Activated B cell treated with CpG ODN at 0.5 μM for 24 hours (primary cell): Measurements from ENCODE around the gene ARID3A. TPM values are rescaled to one million over a fixed set of nuclear protein-coding genes. Genes with fewer than 3 reads are reported as not detected.

Experiments used
- ATAC-seq: fragments of 200-7000 bp; cut with Tn5 transposase; one replicate; pipeline ENCODE4 v1.10.0; 2021; ENCODE audit warnings: low read depth, mild to moderate bottlenecking, moderate library complexity
- CTCF ChIA-PET: fragments of 350-600 bp; sonication (Branson Sonifier 250); formaldehyde crosslinking; loops from one replicate; lab custom pipeline; 2021; ENCODE audit warnings: antibody characterized with exemption; lab: Charles Lee
- POLR2A ChIA-PET: fragments of 350-600 bp; sonication (Branson Sonifier 250); formaldehyde crosslinking; loops from one replicate; lab custom pipeline; 2021; ENCODE audit warnings: antibody characterized with exemption; lab: Charles Lee
- DNase-seq: peaks from one replicate; pipeline ENCODE4 v3.0.0; 2022
- H3K27ac Mint-ChIP-seq: one replicate; pipeline ENCODE4 v1.8.0; 2020; ENCODE audit warnings: mixed read lengths
- H3K27me3 Mint-ChIP-seq: one replicate; pipeline ENCODE4 v1.8.0; 2021; ENCODE audit warnings: mixed read lengths
- H3K36me3 Mint-ChIP-seq: one replicate; pipeline ENCODE4 v1.8.0; 2021; ENCODE audit warnings: low read depth, mixed read lengths
- H3K4me1 Mint-ChIP-seq: one replicate; pipeline ENCODE4 v1.8.0; 2021; ENCODE audit warnings: mixed read lengths
- H3K4me3 Mint-ChIP-seq: one replicate; pipeline ENCODE4 v1.8.0; 2020; ENCODE audit warnings: mild to moderate bottlenecking, mixed read lengths
- H3K9me3 Mint-ChIP-seq: one replicate; pipeline ENCODE4 v1.8.0; 2020; ENCODE audit warnings: mixed read lengths
- intact Hi-C: fragments of 100-400 bp; cut with micrococcal nuclease; formaldehyde crosslinking; loops from one replicate; pipeline ENCODE4 v1.15.1; 2024
- total RNA-seq: library from RNA; stranded (reverse); gene quantifications from 2 replicates; pipeline ENCODE4 v1.2.3, GENCODE V29; 2022
- TF ChIP-seq, protein P1 (sequence below): fragments of 200-600 bp; IDR thresholded peaks from one replicate; pipeline ENCODE4 v1.8.0; 2022; ENCODE audit warnings: antibody characterized with exemption, mild to moderate bottlenecking

The ARID3A gene
- total RNA-seq, 1 donor from 2014 or later = 74.9 TPM

- ChIA-PET CTCF (interaction anchor here (1.3 kb wide), 1 partner anchor 53 kb away, joined by 7 read pairs; no protein-coding TSS in a partner anchor), POLR2A (interaction anchor here (0.7 to 1.4 kb wide), 4 partner anchors 10 to 53 kb away, joined by 4 to 10 read pairs (median 5); partner anchors contain the start of genes MED16 and RNU6-9)
- TF ChIP-seq, protein P1, sequence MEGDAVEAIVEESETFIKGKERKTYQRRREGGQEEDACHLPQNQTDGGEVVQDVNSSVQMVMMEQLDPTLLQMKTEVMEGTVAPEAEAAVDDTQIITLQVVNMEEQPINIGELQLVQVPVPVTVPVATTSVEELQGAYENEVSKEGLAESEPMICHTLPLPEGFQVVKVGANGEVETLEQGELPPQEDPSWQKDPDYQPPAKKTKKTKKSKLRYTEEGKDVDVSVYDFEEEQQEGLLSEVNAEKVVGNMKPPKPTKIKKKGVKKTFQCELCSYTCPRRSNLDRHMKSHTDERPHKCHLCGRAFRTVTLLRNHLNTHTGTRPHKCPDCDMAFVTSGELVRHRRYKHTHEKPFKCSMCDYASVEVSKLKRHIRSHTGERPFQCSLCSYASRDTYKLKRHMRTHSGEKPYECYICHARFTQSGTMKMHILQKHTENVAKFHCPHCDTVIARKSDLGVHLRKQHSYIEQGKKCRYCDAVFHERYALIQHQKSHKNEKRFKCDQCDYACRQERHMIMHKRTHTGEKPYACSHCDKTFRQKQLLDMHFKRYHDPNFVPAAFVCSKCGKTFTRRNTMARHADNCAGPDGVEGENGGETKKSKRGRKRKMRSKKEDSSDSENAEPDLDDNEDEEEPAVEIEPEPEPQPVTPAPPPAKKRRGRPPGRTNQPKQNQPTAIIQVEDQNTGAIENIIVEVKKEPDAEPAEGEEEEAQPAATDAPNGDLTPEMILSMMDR = no peak
- ATAC-seq (no peak), DNase-seq (no peak)
- intact Hi-C loops = loop anchor here (1.0 kb wide), 3 partner anchors 7 to 53 kb away; partner anchors contain the start of genes MED16 and RNU6-9
- Mint-ChIP-seq H3K4me1 (peaks cover 28% of the 10 kb centered on the region), H3K27me3 (no peaks in the 10 kb centered on the region), H3K9me3 (no peaks in the 10 kb centered on the region), H3K36me3 (no peaks in the 10 kb centered on the region), H3K4me3 (peak overlapping the region; percentile 4), H3K27ac (no peak overlapping the region)
These were observed 9.1 kb upstream of the ARID3A start for GRCh38 chr19:916645-917322.

DNA sequence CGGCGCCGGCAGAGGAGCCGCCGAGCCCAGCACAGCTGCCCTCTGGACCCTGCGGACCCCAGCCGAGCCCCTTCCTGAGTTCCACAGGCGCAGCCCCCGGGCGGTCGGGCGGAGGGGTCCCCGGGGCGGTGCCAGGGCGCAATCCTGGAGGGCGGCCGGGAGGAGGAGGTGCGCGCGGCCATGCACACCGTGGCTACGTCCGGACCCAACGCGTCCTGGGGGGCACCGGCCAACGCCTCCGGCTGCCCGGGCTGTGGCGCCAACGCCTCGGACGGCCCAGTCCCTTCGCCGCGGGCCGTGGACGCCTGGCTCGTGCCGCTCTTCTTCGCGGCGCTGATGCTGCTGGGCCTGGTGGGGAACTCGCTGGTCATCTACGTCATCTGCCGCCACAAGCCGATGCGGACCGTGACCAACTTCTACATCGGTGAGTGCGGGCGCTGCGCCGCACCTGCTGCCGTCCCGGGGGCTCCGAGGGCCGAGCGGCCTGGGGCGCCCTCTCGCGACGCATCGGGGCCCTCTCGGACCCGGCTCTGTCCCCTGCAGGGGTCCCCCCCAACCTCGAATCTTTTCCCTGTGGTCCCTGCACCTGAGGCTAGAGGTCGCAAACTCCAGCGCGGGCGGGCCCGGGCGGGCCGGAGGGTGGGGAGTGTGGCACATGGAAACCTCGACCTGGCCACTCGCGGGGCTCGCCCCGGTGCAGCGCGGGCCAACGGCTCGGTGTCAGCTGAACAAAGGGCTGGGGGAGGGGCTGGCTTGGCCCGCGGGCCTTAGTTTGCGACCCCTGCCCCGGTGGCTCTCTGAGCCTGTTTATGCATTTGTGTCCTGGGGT is 8.3 kb upstream of the ARID3A start, which contains the start of gene KISS1R:
KISS1R (plus strand) TSS at position 11 of the 829 bp plus-strand sequence; CDS start at position 181, 170 bp downstream.
- Mint-ChIP-seq H3K9me3 (no peaks in the 10 kb centered on the region), H3K27me3 (no peaks in the 10 kb centered on the region), H3K27ac (no peak within 1 kb of the TSS), H3K4me3 (peak within 1 kb of the TSS; percentile 64), H3K36me3 (no peaks in the 10 kb centered on the region), H3K4me1 (peaks cover 31% of the 10 kb centered on the region)
- DNase-seq (peak; percentile 71), ATAC-seq (peak; percentile 34)
- intact Hi-C loops = loop anchor here (1.0 kb wide), 3 partner anchors 8 to 54 kb away; partner anchors contain the start of genes MED16 and RNU6-9
- CTCF ChIA-PET = interaction anchor here (0.9 to 1.3 kb wide), 1 partner anchor 54 kb away, joined by 4 to 7 read pairs; no protein-coding TSS in a partner anchor
- POLR2A ChIA-PET = interaction anchor here (0.8 to 3.3 kb wide), 3 partner anchors 8 to 54 kb away, joined by 5 to 12 read pairs (median 10); no protein-coding TSS in a partner anchor
- TF ChIP-seq, protein P1 = no peak

- no peaks in the 10 kb centered on the region for H3K27me3 Mint-ChIP-seq
- peak overlapping the region; percentile 32 for H3K4me3 Mint-ChIP-seq
- no peak for DNase-seq
- CTCF ChIA-PET = interaction anchor here (0.9 kb wide), 1 partner anchor 54 kb away, joined by 4 read pairs; no protein-coding TSS in a partner anchor
- peaks cover 31% of the 10 kb centered on the region for H3K4me1 Mint-ChIP-seq
- intact Hi-C loops = no loop called here
- H3K9me3 Mint-ChIP-seq = no peaks in the 10 kb centered on the region
- POLR2A ChIA-PET = interaction anchor here (0.8 to 3.3 kb wide), 3 partner anchors 9 to 54 kb away, joined by 5 to 12 read pairs (median 10); no protein-coding TSS in a partner anchor
- no peak for ATAC-seq
- TF ChIP-seq, protein P1 = no peak
- no peaks in the 10 kb centered on the region for H3K36me3 Mint-ChIP-seq
- H3K27ac Mint-ChIP-seq = no peak overlapping the region
These were observed 7.7 kb upstream of the ARID3A start for GRCh38 chr19:918152-918437.

DNA sequence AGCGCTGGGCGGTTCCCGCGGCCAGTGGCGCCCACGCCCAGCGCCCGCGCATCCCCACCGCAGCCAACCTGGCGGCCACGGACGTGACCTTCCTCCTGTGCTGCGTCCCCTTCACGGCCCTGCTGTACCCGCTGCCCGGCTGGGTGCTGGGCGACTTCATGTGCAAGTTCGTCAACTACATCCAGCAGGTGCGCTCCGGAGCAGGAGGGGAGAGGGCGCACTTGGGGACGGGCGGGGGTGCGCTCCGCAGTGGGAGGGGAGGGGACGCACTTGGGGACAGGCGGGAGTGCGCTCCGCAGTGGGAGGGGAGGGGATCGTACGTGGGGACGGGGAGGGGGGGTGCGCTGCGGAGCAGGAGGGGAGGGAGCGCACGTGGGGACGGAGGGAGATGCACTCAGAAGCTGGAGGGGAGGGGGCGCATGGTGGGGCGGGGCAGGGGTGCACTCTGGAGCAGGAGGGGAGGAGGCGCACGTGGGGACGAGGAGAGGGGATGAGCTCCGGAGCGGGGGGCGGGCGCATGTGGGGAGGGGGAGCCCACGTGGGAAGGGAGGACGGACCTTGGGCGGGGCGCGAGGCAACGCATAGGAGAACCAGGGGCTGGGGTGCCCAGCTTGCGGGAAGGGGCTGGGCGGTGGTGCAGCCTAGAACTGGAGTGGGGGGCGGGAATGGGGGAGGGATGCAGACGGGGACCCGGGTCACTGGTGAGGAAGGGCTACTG is 7.2 kb upstream of the ARID3A start:
- Mint-ChIP-seq H3K4me1 (peaks cover 30% of the 10 kb centered on the region), H3K9me3 (no peaks in the 10 kb centered on the region), H3K36me3 (no peaks in the 10 kb centered on the region), H3K27me3 (no peaks in the 10 kb centered on the region), H3K4me3 (peak overlapping the region; percentile 50), H3K27ac (no peak overlapping the region)
- ChIA-PET CTCF (interaction anchor here (0.9 to 3.6 kb wide), 4 partner anchors 11 to 65 kb away, joined by 3 to 25 read pairs (median 6); partner anchors contain the start of gene WDR18), POLR2A (interaction anchor here (0.5 to 3.3 kb wide), 13 partner anchors 9 to 348 kb away, joined by 3 to 20 read pairs (median 9); partner anchors contain the start of genes MED16, RNU6-9 and WDR18)
- TF ChIP-seq, protein P1 = no peak
- intact Hi-C loops = no loop called here
- ATAC-seq (no peak), DNase-seq (no peak)
